H1 (cell line): ENCODE data around the gene ACTL6A. TPM values are rescaled to one million over a fixed set of nuclear protein-coding genes. Genes with fewer than 3 reads are reported as not detected.
A peak's percentile ranks its signal among the peaks of the same experiment; 100 is the strongest.

Source experiments
- ASH2L ChIP-seq: fragments of 200-600, 300-600 bp; sonication (generic); IDR thresholded peaks from one replicate; pipeline ENCODE4 v1.7.1; 2017; ENCODE audit warnings: low read length
- ATF2 ChIP-seq: IDR thresholded peaks from 2 replicates; pipeline ENCODE4 v1.6.1; 2012; ENCODE audit warnings: low read length, inconsistent platforms
- BACH1 ChIP-seq: IDR thresholded peaks from 2 replicates; pipeline ENCODE4 v1.6.1; 2012; ENCODE audit warnings: low read length, improper control_type of control experiment
- CBX8 ChIP-seq: fragments of 300-800, 300-1000 bp; sonication (generic); IDR thresholded peaks from 2 replicates; pipeline ENCODE4 v1.7.1; 2016; ENCODE audit warnings: low read depth, low read length, borderline replicate concordance
- CHD1 ChIP-seq: IDR thresholded peaks from 2 replicates; pipeline ENCODE4 v1.6.1; 2012; ENCODE audit warnings: low read depth, low read length, improper control_type of control experiment
- CHD2 ChIP-seq: IDR thresholded peaks from 2 replicates; pipeline ENCODE4 v1.6.1; 2012; ENCODE audit warnings: low read length, improper control_type of control experiment
- CTCF ChIP-seq, 3 experiments: IDR thresholded peaks; 1 replicate in 2 of 3; 2 replicates in 1 of 3; pipeline versions ENCODE4 v1.5.1 to v1.6.1; 2011; ENCODE audit warnings: low read length in 3 of 3, mild to moderate bottlenecking in 3 of 3, inconsistent platforms in 2 of 3, low read depth in 1 of 3, moderate library complexity in 1 of 3; ENCODE audit not compliant: insufficient read depth in 1 of 3; ENCODE audit errors: control extremely low read depth in 1 of 3
- EGR1 ChIP-seq: IDR thresholded peaks from 2 replicates; pipeline ENCODE4 v1.6.1; 2011; ENCODE audit warnings: low read depth, low read length, borderline replicate concordance
- KDM1A ChIP-seq: fragments of 200-600, 300-600 bp; sonication (generic); IDR thresholded peaks from 2 replicates; pipeline ENCODE4 v1.7.1; 2016; ENCODE audit warnings: mild to moderate bottlenecking, low read length, borderline replicate concordance
- KDM4A ChIP-seq: IDR thresholded peaks from one replicate; pipeline ENCODE4 v1.7.1; 2012; ENCODE audit warnings: low read depth, mild to moderate bottlenecking, moderate library complexity, low read length, inconsistent platforms; ENCODE audit not compliant: severe bottlenecking
- MAFK ChIP-seq: IDR thresholded peaks from 2 replicates; pipeline ENCODE4 v1.6.1; 2012; ENCODE audit warnings: low read depth, mild to moderate bottlenecking, improper control_type of control experiment, low read length
- MAX ChIP-seq: IDR thresholded peaks from 2 replicates; pipeline ENCODE4 v1.6.1; 2012; ENCODE audit warnings: inconsistent platforms
- POLR2AphosphoS5 ChIP-seq: IDR thresholded peaks from 2 replicates; pipeline ENCODE4 v1.6.1; 2011; ENCODE audit warnings: low read depth, low read length
- RAD21 ChIP-seq, 2 experiments: IDR thresholded peaks in 1 of 2; conservative IDR thresholded peaks in 1 of 2; 2 replicates each; pipeline ENCODE4 v1.6.1; 2011; ENCODE audit warnings: low read depth in 2 of 2, low read length in 2 of 2, improper control_type of control experiment in 1 of 2, inconsistent platforms in 1 of 2, mild to moderate bottlenecking in 1 of 2, moderate library complexity in 1 of 2
- RBBP5 ChIP-seq: IDR thresholded peaks from 2 replicates; pipeline ENCODE4 v1.7.1; 2012; ENCODE audit warnings: low read depth, mild to moderate bottlenecking, inconsistent platforms, low read length, moderate library complexity, borderline replicate concordance
- SIRT6 ChIP-seq: IDR thresholded peaks from one replicate; pipeline ENCODE4 v1.7.1; 2012; ENCODE audit warnings: low read length, inconsistent platforms
- SP4 ChIP-seq: IDR thresholded peaks from 2 replicates; pipeline ENCODE4 v1.6.1; 2012; ENCODE audit warnings: low read length, inconsistent platforms
- TAF7 ChIP-seq: optimal IDR thresholded peaks from 2 replicates; pipeline ENCODE3; 2011; ENCODE audit warnings: low read depth, mild to moderate bottlenecking, inconsistent platforms, low read length, moderate library complexity, borderline replicate concordance
- YY1 ChIP-seq: IDR thresholded peaks from 2 replicates; pipeline ENCODE4 v1.6.1; 2011; ENCODE audit warnings: low read depth, mild to moderate bottlenecking, low read length
- polyA plus RNA-seq, 7 experiments: library from polyadenylated mRNA; depleted of rRNA in 3 of 7; stranded (reverse) in 5 of 7; unstranded in 2 of 7; fragments of >200 nt in 5 of 7; fragments of 200-250 nt in 2 of 7; gene quantifications; 1 replicate in 5 of 7; 2 replicates in 1 of 7; 4 replicates in 1 of 7; pipeline versions ENCODE4 v1.2.1 to v1.2.3, GENCODE V29; 2011 to 2013; ENCODE audit warnings: missing spikeins in 2 of 7, mixed read lengths in 2 of 7
- total RNA-seq: library from RNA; stranded (reverse); fragmentation: NEBNext Ultra II Directional; extraction: Animal tissue kit (Norgen Biotek cat#: 25700); gene quantifications from 2 replicates; pipeline ENCODE4 v1.2.1, GENCODE V29; 2021

ACTL6A gene
- total and polyA plus RNA-seq, 2 of the 8 experiments (the other 6 are each of a cell fraction or from before 2014, with no cell fraction given): 76.9 to 99.5 TPM

GRCh38 chr3:179604321-179605078 is 41.8 kb downstream of the ACTL6A start, which contains the start of the genes MRPL47 and NDUFB5 (continued):
- 0 out of 2 replicates have a peak, but pooled peaks have one; percentile 21 for TF ChIP-seq CHD1
- TF ChIP-seq TAF7: peak; percentile 86
- 0 out of 2 replicates have a peak, but pooled peaks have one; percentile 6 for TF ChIP-seq EGR1
- TF ChIP-seq YY1: peak; percentile 100
- TF ChIP-seq POLR2AphosphoS5: peak; percentile 96
- TF ChIP-seq MAFK: no peak
- TF ChIP-seq SIRT6: no peak
- peak; percentile 89 for TF ChIP-seq ASH2L
- no peak for TF ChIP-seq CBX8
- TF ChIP-seq MAX: 0 out of 2 replicates have a peak, but pooled peaks have one; percentile 30
- TF ChIP-seq RAD21 (IDR thresholded peaks at IDR 0.05 in 1 of 2, conservative IDR thresholded peaks at IDR 0.05 in 1 of 2; ENCODE audit: low read depth in 2 of 2, low read length in 2 of 2): no peak
- TF ChIP-seq KDM1A: no peak
- TF ChIP-seq KDM4A: peak; percentile 15
- TF ChIP-seq CHD2: peak; percentile 47; the same call in 1 of the 2 replicates
- no peak for TF ChIP-seq BACH1
- peak; percentile 82; the same call in 1 of the 2 replicates for TF ChIP-seq SP4
- no peak; the same call in 1 of the 2 replicates for TF ChIP-seq RBBP5
- no peak for TF ChIP-seq CTCF (IDR thresholded peaks at IDR 0.05; ENCODE audit: control extremely low read depth in 1 of 3, insufficient read depth in 1 of 3, low read depth in 1 of 3, low read length in 3 of 3)
- TF ChIP-seq ATF2: peak; percentile 61
